Hematopoietic multipotent progenitor cell treated with erythropoietin and hydrocortisone succinate and interleukin-3 and kit ligand, for 8 days (in vitro differentiated cells): ENCODE measurements around the gene NT5M.
A peak's percentile ranks its signal among the peaks of the same experiment; 100 is the strongest.

Experiments
- DNase-seq: peaks from one replicate; pipeline ENCODE4 v3.0.0-alpha.2; 2015

The NT5M gene

GRCh38 chr17:17303847-17304490, 796 bp downstream of the NT5M start:
- no peak for DNase-seq

- peak; percentile 99 for DNase-seq
Observed at GRCh38 chr17:17304521-17304985, 1.4 kb downstream of the NT5M start.

- peak; percentile 96 for DNase-seq
Observed at GRCh38 chr17:17305281-17305801, 2.2 kb downstream of the NT5M start.

- DNase-seq = no peak
Observed at GRCh38 chr17:17309356-17309755, 6.2 kb downstream of the NT5M start.

GRCh38 chr17:17313350-17313991, 10.3 kb downstream of the NT5M start:
- peak; percentile 68 for DNase-seq

- no peak for DNase-seq
Observed at GRCh38 chr17:17314501-17315071, 11.4 kb downstream of the NT5M start.

GRCh38 chr17:17315142-17315821, 12.1 kb downstream of the NT5M start:
- no peak for DNase-seq

GRCh38 chr17:17320188-17320910, 17.2 kb downstream of the NT5M start:
- no peak for DNase-seq

GRCh38 chr17:17320911-17321220, 17.7 kb downstream of the NT5M start:
- DNase-seq = no peak

- no peak for DNase-seq
Observed at GRCh38 chr17:17321356-17322025, 18.3 kb downstream of the NT5M start.

- no peak for DNase-seq
Observed at GRCh38 chr17:17322516-17323510, 19.6 kb downstream of the NT5M start.

GRCh38 chr17:17324616-17325015, 21.4 kb downstream of the NT5M start:
- no peak for DNase-seq

- no peak for DNase-seq
Observed at GRCh38 chr17:17325228-17325627, 22.1 kb downstream of the NT5M start.

GRCh38 chr17:17325816-17326215, 22.6 kb downstream of the NT5M start:
- no peak for DNase-seq

- DNase-seq = no peak
Observed at GRCh38 chr17:17326275-17326875, 23.2 kb downstream of the NT5M start.

GRCh38 chr17:17328251-17328650, 25.1 kb downstream of the NT5M start:
- no peak for DNase-seq

GRCh38 chr17:17341452-17341851, 38.3 kb downstream of the NT5M start:
- DNase-seq = no peak

- no peak for DNase-seq
Observed at GRCh38 chr17:17342242-17342945, 39.2 kb downstream of the NT5M start.

- no peak for DNase-seq
Observed at GRCh38 chr17:17343160-17343735, 40.1 kb downstream of the NT5M start.
